Vagina (tissue), 2 donors: ENCODE results near the gene MC1R. TPM values are rescaled to one million over a fixed set of nuclear protein-coding genes. Genes with fewer than 3 reads are reported as not detected.

Source experiments
- DNase-seq, 2 donors: peaks; one replicate each; pipeline ENCODE4 v3.0.0-alpha.2; 2017; ENCODE audit errors: extremely low spot score in 2 of 2
- H3K27ac ChIP-seq: fragments of 200-600 bp; sonication (generic); one replicate; pipeline ENCODE4 v1.5.1; 2019
- H3K27me3 ChIP-seq: fragments of 200-600 bp; sonication (generic); one replicate; pipeline ENCODE4 v1.5.1; 2019
- H3K36me3 ChIP-seq, 2 donors: fragments of 200-600 bp; sonication (generic); one replicate each; pipeline ENCODE4 v1.5.1; 2017 to 2019
- H3K4me1 ChIP-seq: fragments of 200-600 bp; sonication (generic); one replicate; pipeline ENCODE4 v1.5.1; 2019
- H3K4me3 ChIP-seq, 2 donors: fragments of 200-600 bp; sonication (generic); 1 replicate in 1 of 2; 2 replicates in 1 of 2; pipeline ENCODE4 v1.5.1; 2016 to 2019
- H3K9me3 ChIP-seq: fragments of 200-600 bp; sonication (generic); one replicate; pipeline ENCODE4 v1.5.1; 2019
- CTCF ChIP-seq, 3 experiments: fragments of 450-650 bp in 2 of 3; fragments of 200-600 bp in 1 of 3; sonication (generic) in 1 of 3; IDR thresholded peaks; one replicate each; pipeline ENCODE4 v1.5.1; 2017 to 2019; ENCODE audit warnings: antibody characterized with exemption in 3 of 3, mild to moderate bottlenecking in 2 of 3, moderate library complexity in 2 of 3
- POLR2A ChIP-seq, 2 donors: fragments of 450-650 bp; IDR thresholded peaks; one replicate each; pipeline ENCODE4 v1.6.1; 2017; ENCODE audit warnings: antibody characterized with exemption in 2 of 2, mild to moderate bottlenecking in 2 of 2, moderate library complexity in 2 of 2
- POLR2AphosphoS5 ChIP-seq, 2 donors: sonication (generic); formaldehyde crosslinking; IDR thresholded peaks; one replicate each; pipeline ENCODE4 v1.9.0; 2017; ENCODE audit warnings: antibody characterized with exemption in 2 of 2, mild to moderate bottlenecking in 2 of 2, low read depth in 1 of 2; ENCODE audit not compliant: insufficient read depth in 1 of 2
- intact Hi-C: fragments of 100-400 bp; cut with DNase I; formaldehyde crosslinking; loops from one replicate; pipeline ENCODE4 v1.15.1; 2023
- total RNA-seq: library from RNA; depleted of rRNA; stranded (reverse); fragments of >200 nt; gene quantifications from one replicate; pipeline ENCODE4 v1.2.3, GENCODE V29; 2016

MC1R gene
- total RNA-seq, 1 donor from 2014 or later: 4.4 TPM

DNA sequence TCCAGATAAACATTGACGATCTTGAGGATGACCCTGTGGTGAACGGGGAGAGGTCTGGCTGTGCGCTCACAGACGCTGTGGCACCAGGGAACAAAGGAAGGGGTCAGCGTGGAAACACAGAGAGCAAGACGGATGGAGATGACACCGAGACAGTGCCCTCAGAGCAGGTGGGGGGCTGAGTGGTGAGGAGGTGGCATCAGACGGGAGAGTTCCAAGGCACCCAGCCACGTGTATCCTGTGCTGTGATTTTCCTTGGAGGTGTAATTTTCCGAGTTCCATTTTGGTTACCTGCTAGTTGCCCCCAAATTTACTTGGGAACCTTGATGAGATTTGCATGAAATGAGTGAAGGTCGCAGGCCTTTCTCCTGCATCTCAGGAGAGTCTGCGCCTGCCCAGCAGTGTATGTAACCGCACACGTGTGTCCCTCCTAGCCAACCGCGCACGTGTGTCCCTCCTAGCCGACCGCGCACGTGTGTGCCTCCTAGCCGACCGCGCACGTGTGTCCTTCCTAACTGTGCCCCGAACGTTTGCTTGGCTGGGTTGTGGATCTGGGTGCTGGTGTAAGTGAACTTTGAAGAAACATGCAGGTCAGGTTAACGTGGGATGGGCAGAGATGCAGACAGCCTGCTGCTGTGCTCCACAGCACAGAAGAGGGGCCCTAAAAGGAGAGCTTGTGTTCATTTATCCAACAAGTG, 35.2 kb upstream of the MC1R start:
- no peak overlapping the region for H3K4me3 ChIP-seq

GRCh38 chr16:89884041-89884421, 34.6 kb upstream of the MC1R start:
- Histone ChIP-seq H3K27ac (no peak overlapping the region), H3K4me1 (peaks cover 10% of the 10 kb centered on the region), H3K4me3 (no peak overlapping the region), H3K9me3 (no peaks in the 10 kb centered on the region), H3K36me3 (peaks cover 0 to 75% of the 10 kb centered on the region in 2 donors), H3K27me3 (no peaks in the 10 kb centered on the region)
- TF ChIP-seq POLR2AphosphoS5 (IDR thresholded peaks at IDR 0.05; ENCODE audit: insufficient read depth in 1 of 2, low read depth in 1 of 2) (no peak), POLR2A (IDR thresholded peaks at IDR 0.05) (no peak), CTCF (IDR thresholded peaks at IDR 0.05) (no peak)
- intact Hi-C loops: no loop called here
- no peak for DNase-seq

More for the DNA sequence above, 35.2 kb upstream of the MC1R start:
- H3K27ac ChIP-seq: no peak overlapping the region
- no peaks in the 10 kb centered on the region for H3K27me3 ChIP-seq
- peaks cover 10% of the 10 kb centered on the region for H3K4me1 ChIP-seq
- peaks cover 0 to 81% of the 10 kb centered on the region in 2 donors for H3K36me3 ChIP-seq
- H3K9me3 ChIP-seq: no peaks in the 10 kb centered on the region
- TF ChIP-seq POLR2A (IDR thresholded peaks at IDR 0.05) (no peak), CTCF (IDR thresholded peaks at IDR 0.05) (no peak), POLR2AphosphoS5 (IDR thresholded peaks at IDR 0.05; ENCODE audit: insufficient read depth in 1 of 2, low read depth in 1 of 2) (no peak)
- no peak for DNase-seq
- intact Hi-C loops: no loop called here

GRCh38 chr16:89887243-89887642, 31.4 kb upstream of the MC1R start:
- TF ChIP-seq POLR2A (IDR thresholded peaks at IDR 0.05) (no peak), CTCF (IDR thresholded peaks at IDR 0.05) (no peak), POLR2AphosphoS5 (IDR thresholded peaks at IDR 0.05; ENCODE audit: insufficient read depth in 1 of 2, low read depth in 1 of 2) (no peak)
- no peak for DNase-seq
- no peaks in the 10 kb centered on the region for H3K9me3 ChIP-seq
- no peak overlapping the region for H3K27ac ChIP-seq
- no peaks in the 10 kb centered on the region for H3K27me3 ChIP-seq
- intact Hi-C loops: no loop called here
- peaks cover 0 to 88% of the 10 kb centered on the region in 2 donors for H3K36me3 ChIP-seq
- H3K4me3 ChIP-seq: no peak overlapping the region
- H3K4me1 ChIP-seq: no peaks in the 10 kb centered on the region

- Histone ChIP-seq H3K9me3 (no peaks in the 10 kb centered on the region), H3K27me3 (no peaks in the 10 kb centered on the region), H3K27ac (no peak overlapping the region), H3K36me3 (peaks cover 0 to 89% of the 10 kb centered on the region in 2 donors), H3K4me1 (no peaks in the 10 kb centered on the region), H3K4me3 (no peak overlapping the region)
- no peak for DNase-seq
- intact Hi-C loops: no loop called here
- TF ChIP-seq CTCF (IDR thresholded peaks at IDR 0.05): no peak
- TF ChIP-seq POLR2AphosphoS5 (IDR thresholded peaks at IDR 0.05; ENCODE audit: insufficient read depth in 1 of 2, low read depth in 1 of 2): no peak
- TF ChIP-seq POLR2A (IDR thresholded peaks at IDR 0.05): no peak
Observed at GRCh38 chr16:89890200-89890599, 28.5 kb upstream of the MC1R start.

DNA sequence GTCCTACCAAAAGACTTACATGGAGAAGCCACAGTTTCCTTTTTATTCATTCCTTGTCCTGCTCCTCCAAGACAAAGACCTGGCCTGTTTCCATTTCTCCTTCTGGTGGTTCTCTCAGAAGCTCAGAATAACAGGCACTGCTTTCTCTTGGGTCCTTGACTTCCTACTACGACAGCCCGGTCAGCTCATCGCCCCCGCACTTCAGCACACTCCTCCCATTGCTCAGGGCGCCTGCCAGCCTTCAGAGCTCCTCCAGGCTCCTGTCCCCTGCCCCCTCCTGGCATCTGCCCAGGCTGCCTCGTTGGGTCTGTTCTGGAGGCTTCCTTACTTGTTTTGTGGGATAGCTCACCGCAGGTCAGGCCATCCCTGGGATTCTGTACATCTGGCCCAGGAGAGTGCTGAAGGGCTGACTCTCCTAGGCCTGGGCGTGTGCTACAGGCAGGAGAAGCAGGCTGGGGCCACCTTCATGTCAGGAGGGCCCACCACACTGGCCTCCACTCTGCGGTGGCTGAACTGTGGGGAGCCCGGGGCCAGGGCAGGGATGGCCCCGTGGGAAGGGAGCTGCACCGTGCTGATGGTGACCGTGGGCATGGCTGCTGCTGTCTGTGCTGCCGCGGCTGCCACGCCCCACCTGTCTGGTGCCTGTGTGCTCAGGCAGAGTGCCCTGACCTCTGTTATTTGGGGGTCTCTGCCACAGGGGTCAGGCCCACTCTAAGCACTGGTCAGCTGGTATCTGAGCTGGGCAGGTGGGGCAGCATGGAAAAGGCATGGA, 27.6 kb upstream of the MC1R start:
- no peak overlapping the region for H3K4me3 ChIP-seq
- H3K9me3 ChIP-seq: no peaks in the 10 kb centered on the region
- intact Hi-C loops: no loop called here
- H3K27me3 ChIP-seq: no peaks in the 10 kb centered on the region
- no peaks in the 10 kb centered on the region for H3K4me1 ChIP-seq
- no peak for DNase-seq
- TF ChIP-seq POLR2AphosphoS5 (IDR thresholded peaks at IDR 0.05; ENCODE audit: insufficient read depth in 1 of 2, low read depth in 1 of 2): no peak
- TF ChIP-seq POLR2A (IDR thresholded peaks at IDR 0.05): no peak
- no peak for TF ChIP-seq CTCF (IDR thresholded peaks at IDR 0.05)
- peaks cover 0 to 87% of the 10 kb centered on the region in 2 donors for H3K36me3 ChIP-seq
- H3K27ac ChIP-seq: no peak overlapping the region
